ENCODE results near the gene MGARP.
"Not testable (repeated sequence)": the region's sequence is repeated elsewhere in the genome, so short reads cannot be mapped to it uniquely, and the experiment has no call there.

MGARP gene

GRCh38 chr4:139266208-139266582 lies 13.8 kb downstream of the MGARP start:
- Histone ChIP-seq H3K36me3 (ENCODE audit: insufficient read depth, low read length) (no peaks in the 10 kb centered on the region), H3K9me3 (ENCODE audit: low read depth, low read length) (no peaks in the 10 kb centered on the region), H3K9ac (ENCODE audit: insufficient read length) (no peak overlapping the region), H3K4me3 (no peak overlapping the region), H3K27ac (no peak overlapping the region)
- DNase-seq (ENCODE audit: low read depth, low spot score): no peak
- TF ChIP-seq FOXP2 (optimal IDR thresholded peaks at IDR 0.05; ENCODE audit: control extremely low read depth, extremely low read length, insufficient read depth) (no peak), POLR2AphosphoS5 (IDR thresholded peaks at IDR 0.05; ENCODE audit: borderline replicate concordance, low read depth, low read length) (no peak), EZH2 (IDR thresholded peaks at IDR 0.05) (no peak)

DNA sequence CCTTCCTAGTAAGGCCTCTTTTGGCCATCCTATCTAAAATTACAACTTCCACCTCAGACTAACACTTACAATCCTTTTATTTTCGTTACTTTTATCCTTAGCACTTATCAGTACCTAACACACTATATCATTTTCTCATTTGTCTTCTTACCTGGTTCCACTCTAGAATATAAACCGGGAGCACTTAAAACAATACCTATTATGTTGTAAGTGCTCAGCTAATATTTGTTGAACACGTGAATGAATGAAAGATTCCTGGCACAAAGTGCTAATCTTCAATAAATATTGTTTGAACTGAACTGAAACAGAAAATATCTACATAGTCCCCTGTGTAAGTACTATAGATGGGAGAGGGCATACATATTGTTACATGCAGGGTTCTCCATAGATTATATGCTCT lies 14.4 kb downstream of the MGARP start:
- no peaks in the 10 kb centered on the region for H3K9me3 ChIP-seq (ENCODE audit: low read depth, low read length)
- H3K9ac ChIP-seq (ENCODE audit: insufficient read length): no peak overlapping the region
- H3K27ac ChIP-seq: no peak overlapping the region
- H3K4me3 ChIP-seq: no peak overlapping the region
- H3K36me3 ChIP-seq (ENCODE audit: insufficient read depth, low read length): no peaks in the 10 kb centered on the region
- TF ChIP-seq POLR2AphosphoS5 (IDR thresholded peaks at IDR 0.05; ENCODE audit: borderline replicate concordance, low read depth, low read length): no peak
- TF ChIP-seq FOXP2 (optimal IDR thresholded peaks at IDR 0.05; ENCODE audit: control extremely low read depth, extremely low read length, insufficient read depth): no peak
- no peak for TF ChIP-seq EZH2 (IDR thresholded peaks at IDR 0.05)
- DNase-seq (ENCODE audit: low read depth, low spot score): no peak

GRCh38 chr4:139256349-139256748 lies 23.7 kb downstream of the MGARP start:
- Histone ChIP-seq H3K4me3 (no peak overlapping the region), H3K9ac (ENCODE audit: insufficient read length) (no peak overlapping the region), H3K36me3 (ENCODE audit: insufficient read depth, low read length) (no peaks in the 10 kb centered on the region), H3K27ac (no peak overlapping the region), H3K9me3 (ENCODE audit: low read depth, low read length) (no peaks in the 10 kb centered on the region)
- TF ChIP-seq FOXP2 (optimal IDR thresholded peaks at IDR 0.05; ENCODE audit: control extremely low read depth, extremely low read length, insufficient read depth) (no peak), EZH2 (IDR thresholded peaks at IDR 0.05) (no peak), POLR2AphosphoS5 (IDR thresholded peaks at IDR 0.05; ENCODE audit: borderline replicate concordance, low read depth, low read length) (no peak)
- no peak for DNase-seq (ENCODE audit: low read depth, low spot score)

DNA sequence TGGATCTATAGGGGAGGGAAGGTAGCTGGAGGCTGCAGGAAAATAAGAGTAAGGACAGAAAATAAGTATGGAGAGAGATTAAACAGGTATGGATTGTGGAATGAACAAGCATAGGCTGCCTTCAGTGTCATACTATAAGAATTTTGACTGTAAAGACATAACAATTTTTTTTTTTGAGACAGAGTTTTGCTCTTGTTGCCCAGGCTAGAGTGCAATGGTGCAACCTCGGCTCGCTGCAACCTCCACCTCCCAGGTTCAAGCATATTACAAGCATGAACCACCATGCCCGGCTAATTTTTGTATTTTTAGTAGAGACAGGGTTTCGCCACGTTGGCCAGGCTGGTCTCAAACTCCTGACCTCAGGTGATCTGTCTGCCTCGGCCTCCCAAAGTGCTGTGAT lies 24.4 kb downstream of the MGARP start:
- H3K36me3 ChIP-seq (ENCODE audit: insufficient read depth, low read length); H3K9ac ChIP-seq (ENCODE audit: insufficient read length); H3K27ac ChIP-seq; DNase-seq (ENCODE audit: low read depth, low spot score); H3K4me3 ChIP-seq; H3K9me3 ChIP-seq (ENCODE audit: low read depth, low read length): not testable (repeated sequence)

- Histone ChIP-seq H3K27ac (no peak overlapping the region), H3K36me3 (ENCODE audit: insufficient read depth, low read length) (no peaks in the 10 kb centered on the region), H3K9me3 (ENCODE audit: low read depth, low read length) (no peaks in the 10 kb centered on the region), H3K9ac (ENCODE audit: insufficient read length) (no peak overlapping the region), H3K4me3 (no peak overlapping the region)
- no peak for DNase-seq (ENCODE audit: low read depth, low spot score)
- TF ChIP-seq EZH2 (IDR thresholded peaks at IDR 0.05) (no peak), FOXP2 (optimal IDR thresholded peaks at IDR 0.05; ENCODE audit: control extremely low read depth, extremely low read length, insufficient read depth) (no peak), POLR2AphosphoS5 (IDR thresholded peaks at IDR 0.05; ENCODE audit: borderline replicate concordance, low read depth, low read length) (no peak)
Measured at GRCh38 chr4:139253713-139254112, 26.3 kb downstream of the MGARP start.

- H3K4me3 ChIP-seq: no peak overlapping the region
- no peaks in the 10 kb centered on the region for H3K36me3 ChIP-seq (ENCODE audit: insufficient read depth, low read length)
- no peaks in the 10 kb centered on the region for H3K9me3 ChIP-seq (ENCODE audit: low read depth, low read length)
- H3K27ac ChIP-seq: no peak overlapping the region
- TF ChIP-seq FOXP2 (optimal IDR thresholded peaks at IDR 0.05; ENCODE audit: control extremely low read depth, extremely low read length, insufficient read depth) (no peak), EZH2 (IDR thresholded peaks at IDR 0.05) (no peak), POLR2AphosphoS5 (IDR thresholded peaks at IDR 0.05; ENCODE audit: borderline replicate concordance, low read depth, low read length) (no peak)
- no peak for DNase-seq (ENCODE audit: low read depth, low spot score)
- H3K9ac ChIP-seq (ENCODE audit: insufficient read length): no peak overlapping the region
Measured at GRCh38 chr4:139253046-139253445, 27.0 kb downstream of the MGARP start.

DNA sequence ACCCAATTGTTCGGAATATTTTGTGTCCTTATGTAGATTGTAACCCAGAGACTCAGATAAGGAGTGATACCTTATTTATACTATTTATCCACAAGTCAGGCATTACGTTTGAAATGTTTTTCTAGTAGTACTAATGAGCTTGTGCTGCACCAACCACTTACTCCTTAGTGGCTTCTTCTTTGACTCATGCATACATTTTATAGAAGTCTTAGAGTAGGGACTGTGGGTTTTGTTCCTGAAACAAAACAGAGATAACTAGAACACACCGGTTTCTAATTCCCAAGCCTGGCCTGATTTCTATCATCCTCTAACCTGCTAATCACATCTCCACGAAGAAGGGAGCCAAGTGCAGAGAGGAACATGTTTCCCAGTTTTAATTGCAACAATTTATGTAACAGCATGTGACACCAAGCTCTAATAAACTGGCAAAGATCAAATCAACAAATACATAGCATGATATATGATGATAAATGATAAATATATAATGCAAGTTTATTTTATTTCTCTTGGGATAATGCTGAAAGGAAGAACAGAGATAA lies 32.3 kb downstream of the MGARP start:
- Histone ChIP-seq H3K9me3 (ENCODE audit: low read depth, low read length) (no peaks in the 10 kb centered on the region), H3K9ac (ENCODE audit: insufficient read length) (no peak overlapping the region), H3K4me3 (no peak overlapping the region), H3K36me3 (ENCODE audit: insufficient read depth, low read length) (no peaks in the 10 kb centered on the region), H3K27ac (peak overlapping the region; percentile 35)
- DNase-seq (ENCODE audit: low read depth, low spot score): no peak
- TF ChIP-seq EZH2 (IDR thresholded peaks at IDR 0.05) (no peak), FOXP2 (optimal IDR thresholded peaks at IDR 0.05; ENCODE audit: control extremely low read depth, extremely low read length, insufficient read depth) (no peak), POLR2AphosphoS5 (IDR thresholded peaks at IDR 0.05; ENCODE audit: borderline replicate concordance, low read depth, low read length) (no peak)

- H3K4me3 ChIP-seq: no peak overlapping the region
- H3K36me3 ChIP-seq (ENCODE audit: insufficient read depth, low read length): no peaks in the 10 kb centered on the region
- DNase-seq (ENCODE audit: low read depth, low spot score): no peak
- no peaks in the 10 kb centered on the region for H3K9me3 ChIP-seq (ENCODE audit: low read depth, low read length)
- no peak for TF ChIP-seq FOXP2 (optimal IDR thresholded peaks at IDR 0.05; ENCODE audit: control extremely low read depth, extremely low read length, insufficient read depth)
- no peak for TF ChIP-seq POLR2AphosphoS5 (IDR thresholded peaks at IDR 0.05; ENCODE audit: borderline replicate concordance, low read depth, low read length)
- TF ChIP-seq EZH2 (IDR thresholded peaks at IDR 0.05): no peak
- H3K27ac ChIP-seq: no peak overlapping the region
- no peak overlapping the region for H3K9ac ChIP-seq (ENCODE audit: insufficient read length)
Measured at GRCh38 chr4:139247241-139247640, 32.8 kb downstream of the MGARP start.

GRCh38 chr4:139246166-139246565 lies 33.9 kb downstream of the MGARP start:
- TF ChIP-seq FOXP2 (optimal IDR thresholded peaks at IDR 0.05; ENCODE audit: control extremely low read depth, extremely low read length, insufficient read depth) (no peak), POLR2AphosphoS5 (IDR thresholded peaks at IDR 0.05; ENCODE audit: borderline replicate concordance, low read depth, low read length) (no peak), EZH2 (IDR thresholded peaks at IDR 0.05) (no peak)
- no peak overlapping the region for H3K9ac ChIP-seq (ENCODE audit: insufficient read length)

More at GRCh38 chr4:139246166-139246565, 33.9 kb downstream of the MGARP start:
- no peaks in the 10 kb centered on the region for H3K9me3 ChIP-seq (ENCODE audit: low read depth, low read length)
- H3K4me3 ChIP-seq: no peak overlapping the region
- no peak for DNase-seq (ENCODE audit: low read depth, low spot score)
- H3K27ac ChIP-seq: no peak overlapping the region
- no peaks in the 10 kb centered on the region for H3K36me3 ChIP-seq (ENCODE audit: insufficient read depth, low read length)

Data from SK-N-MC (cell line).